ENCODE results near the gene ZNF283.
"Not testable (repeated sequence)": the region's sequence is repeated elsewhere in the genome, so short reads cannot be mapped to it uniquely, and the experiment has no call there.

The ZNF283 gene

GRCh38 chr19:43858174-43858573 is 31.1 kb downstream of the ZNF283 start:
- Histone ChIP-seq H3K4me3 (ENCODE audit: low read depth, low read length) (no peak overlapping the region), H3K4me1 (ENCODE audit: control insufficient read depth, insufficient read depth, low read length) (no peaks in the 10 kb centered on the region), H3K9me3 (ENCODE audit: control insufficient read depth, insufficient read depth, low read length) (peaks cover 84% of the 10 kb centered on the region), H3K27ac (ENCODE audit: low read depth, low read length) (no peak overlapping the region), H3K9ac (ENCODE audit: low read depth, low read length) (no peak overlapping the region), H3K27me3 (ENCODE audit: control insufficient read depth, insufficient read depth, low read length) (no peaks in the 10 kb centered on the region), H3K36me3 (ENCODE audit: control insufficient read depth, insufficient read depth, low read length) (no peaks in the 10 kb centered on the region)

- not testable (repeated sequence) for H3K4me3 ChIP-seq (ENCODE audit: low read depth, low read length); H3K36me3 ChIP-seq (ENCODE audit: control insufficient read depth, insufficient read depth, low read length); H3K27me3 ChIP-seq (ENCODE audit: control insufficient read depth, insufficient read depth, low read length); H3K4me1 ChIP-seq (ENCODE audit: control insufficient read depth, insufficient read depth, low read length); H3K9ac ChIP-seq (ENCODE audit: low read depth, low read length); H3K27ac ChIP-seq (ENCODE audit: low read depth, low read length)
- H3K9me3 ChIP-seq (ENCODE audit: control insufficient read depth, insufficient read depth, low read length), result peaks cover 70% of the 10 kb centered on the region
Measured at GRCh38 chr19:43866923-43867322, 39.8 kb downstream of the ZNF283 start.

GRCh38 chr19:43872547-43873336 is 45.6 kb downstream of the ZNF283 start:
- Histone ChIP-seq H3K27ac (ENCODE audit: low read depth, low read length) (no peak overlapping the region), H3K4me3 (ENCODE audit: low read depth, low read length) (no peak overlapping the region), H3K9me3 (ENCODE audit: control insufficient read depth, insufficient read depth, low read length) (peaks cover 87% of the 10 kb centered on the region), H3K9ac (ENCODE audit: low read depth, low read length) (no peak overlapping the region), H3K4me1 (ENCODE audit: control insufficient read depth, insufficient read depth, low read length) (no peaks in the 10 kb centered on the region), H3K27me3 (ENCODE audit: control insufficient read depth, insufficient read depth, low read length) (no peaks in the 10 kb centered on the region), H3K36me3 (ENCODE audit: control insufficient read depth, insufficient read depth, low read length) (no peaks in the 10 kb centered on the region)

- no peak overlapping the region for H3K4me3 ChIP-seq (ENCODE audit: low read depth, low read length)
- H3K9ac ChIP-seq (ENCODE audit: low read depth, low read length), result no peak overlapping the region
- H3K36me3 ChIP-seq (ENCODE audit: control insufficient read depth, insufficient read depth, low read length), result no peaks in the 10 kb centered on the region
- no peaks in the 10 kb centered on the region for H3K4me1 ChIP-seq (ENCODE audit: control insufficient read depth, insufficient read depth, low read length)
- H3K27me3 ChIP-seq (ENCODE audit: control insufficient read depth, insufficient read depth, low read length), result no peaks in the 10 kb centered on the region
- H3K9me3 ChIP-seq (ENCODE audit: control insufficient read depth, insufficient read depth, low read length), result peaks cover 69% of the 10 kb centered on the region
- H3K27ac ChIP-seq (ENCODE audit: low read depth, low read length), result no peak overlapping the region
Measured at GRCh38 chr19:43880483-43880882, 53.4 kb downstream of the ZNF283 start.

GRCh38 chr19:43883864-43884263 is 56.7 kb downstream of the ZNF283 start, which contains the start of gene ZNF404:
TSS of gene ZNF404 (minus strand) at chr19:43883964.
- Histone ChIP-seq H3K36me3 (ENCODE audit: control insufficient read depth, insufficient read depth, low read length) (no peaks in the 10 kb centered on the region), H3K4me1 (ENCODE audit: control insufficient read depth, insufficient read depth, low read length) (no peaks in the 10 kb centered on the region), H3K27me3 (ENCODE audit: control insufficient read depth, insufficient read depth, low read length) (no peaks in the 10 kb centered on the region), H3K9me3 (ENCODE audit: control insufficient read depth, insufficient read depth, low read length) (peaks cover 77% of the 10 kb centered on the region), H3K4me3 (ENCODE audit: low read depth, low read length) (no peak within 1 kb of the TSS), H3K27ac (ENCODE audit: low read depth, low read length) (no peak within 1 kb of the TSS), H3K9ac (ENCODE audit: low read depth, low read length) (no peak within 1 kb of the TSS)

- H3K4me3 ChIP-seq (ENCODE audit: low read depth, low read length), result no peak overlapping the region
- no peaks in the 10 kb centered on the region for H3K27me3 ChIP-seq (ENCODE audit: control insufficient read depth, insufficient read depth, low read length)
- H3K9ac ChIP-seq (ENCODE audit: low read depth, low read length), result no peak overlapping the region
- no peaks in the 10 kb centered on the region for H3K4me1 ChIP-seq (ENCODE audit: control insufficient read depth, insufficient read depth, low read length)
- H3K27ac ChIP-seq (ENCODE audit: low read depth, low read length), result no peak overlapping the region
- peaks cover 29% of the 10 kb centered on the region for H3K9me3 ChIP-seq (ENCODE audit: control insufficient read depth, insufficient read depth, low read length)
- no peaks in the 10 kb centered on the region for H3K36me3 ChIP-seq (ENCODE audit: control insufficient read depth, insufficient read depth, low read length)
Measured at GRCh38 chr19:43895727-43896308, 68.7 kb downstream of the ZNF283 start.
